Omental fat pad (tissue), 4 donors: ENCODE measurements around the gene PTMA. TPM values are rescaled to one million over a fixed set of nuclear protein-coding genes. Genes with fewer than 3 reads are reported as not detected.
A peak's percentile ranks its signal among the peaks of the same experiment; 100 is the strongest.

Source experiments
- ATAC-seq: fragments of 150-250 bp; one replicate; pipeline ENCODE4 v1.9.1; 2016; ENCODE audit warnings: mild to moderate bottlenecking, moderate library complexity; ENCODE audit not compliant: low FRiP score
- DNase-seq: peaks from one replicate; pipeline ENCODE4 v3.0.0-alpha.2; 2019; ENCODE audit warnings: low spot score
- total RNA-seq, 4 donors: library from RNA; depleted of rRNA; stranded (reverse); fragments of >200 nt; gene quantifications; one replicate each; pipeline ENCODE4 v1.1.0, GENCODE V29; 2016
- TF ChIP-seq, protein P1 (sequence below), 3 donors: fragments of 450-650 bp; IDR thresholded peaks; one replicate each; pipeline ENCODE4 v1.5.1; 2016 to 2017; ENCODE audit warnings: antibody characterized with exemption in 3 of 3, mild to moderate bottlenecking in 3 of 3, moderate library complexity in 2 of 3

Gene PTMA
- total RNA-seq, 4 donors from 2014 or later: 757 to 1,307 (median 926) TPM

DNA sequence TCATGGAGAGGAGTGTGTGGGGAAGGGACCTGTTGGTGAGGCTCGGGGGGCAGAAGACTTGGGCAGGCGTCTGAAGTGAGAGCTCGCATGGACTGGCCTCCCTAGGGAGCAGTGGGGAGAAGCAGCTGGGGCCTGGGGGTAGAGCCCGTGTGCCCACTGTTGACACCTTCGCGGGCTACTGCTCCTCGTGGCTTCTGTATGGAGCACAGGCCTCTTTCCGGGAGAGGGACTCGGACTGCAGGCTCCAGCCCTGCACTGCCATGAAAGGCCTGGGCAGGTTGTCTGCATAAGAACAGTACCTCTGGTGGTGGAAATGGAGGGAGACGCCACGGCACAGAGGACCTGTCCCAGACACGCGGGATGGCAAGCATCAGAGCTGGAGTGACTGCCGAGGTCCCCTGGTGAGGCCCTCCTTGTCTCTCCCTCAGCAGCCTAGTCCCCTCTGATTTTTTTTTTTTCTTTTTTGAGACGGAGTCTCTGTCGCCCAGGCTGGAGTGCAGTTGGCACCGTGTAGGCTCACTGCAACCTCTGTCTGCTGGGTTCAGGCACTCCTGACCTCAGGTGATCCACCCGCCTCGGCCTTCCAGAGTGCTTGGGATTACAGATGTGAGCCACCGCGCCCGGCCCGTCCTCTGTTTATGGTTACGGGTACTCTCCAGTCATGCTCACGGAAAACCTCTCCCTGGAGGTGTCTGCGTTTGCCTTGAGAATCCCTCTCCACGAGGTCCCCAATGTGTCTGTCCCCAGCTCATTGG, 44.7 kb upstream of the PTMA start:
- TF ChIP-seq, protein P1, sequence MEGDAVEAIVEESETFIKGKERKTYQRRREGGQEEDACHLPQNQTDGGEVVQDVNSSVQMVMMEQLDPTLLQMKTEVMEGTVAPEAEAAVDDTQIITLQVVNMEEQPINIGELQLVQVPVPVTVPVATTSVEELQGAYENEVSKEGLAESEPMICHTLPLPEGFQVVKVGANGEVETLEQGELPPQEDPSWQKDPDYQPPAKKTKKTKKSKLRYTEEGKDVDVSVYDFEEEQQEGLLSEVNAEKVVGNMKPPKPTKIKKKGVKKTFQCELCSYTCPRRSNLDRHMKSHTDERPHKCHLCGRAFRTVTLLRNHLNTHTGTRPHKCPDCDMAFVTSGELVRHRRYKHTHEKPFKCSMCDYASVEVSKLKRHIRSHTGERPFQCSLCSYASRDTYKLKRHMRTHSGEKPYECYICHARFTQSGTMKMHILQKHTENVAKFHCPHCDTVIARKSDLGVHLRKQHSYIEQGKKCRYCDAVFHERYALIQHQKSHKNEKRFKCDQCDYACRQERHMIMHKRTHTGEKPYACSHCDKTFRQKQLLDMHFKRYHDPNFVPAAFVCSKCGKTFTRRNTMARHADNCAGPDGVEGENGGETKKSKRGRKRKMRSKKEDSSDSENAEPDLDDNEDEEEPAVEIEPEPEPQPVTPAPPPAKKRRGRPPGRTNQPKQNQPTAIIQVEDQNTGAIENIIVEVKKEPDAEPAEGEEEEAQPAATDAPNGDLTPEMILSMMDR (IDR thresholded peaks at IDR 0.05): no peak
- ATAC-seq (no peak), DNase-seq (no peak)

DNA sequence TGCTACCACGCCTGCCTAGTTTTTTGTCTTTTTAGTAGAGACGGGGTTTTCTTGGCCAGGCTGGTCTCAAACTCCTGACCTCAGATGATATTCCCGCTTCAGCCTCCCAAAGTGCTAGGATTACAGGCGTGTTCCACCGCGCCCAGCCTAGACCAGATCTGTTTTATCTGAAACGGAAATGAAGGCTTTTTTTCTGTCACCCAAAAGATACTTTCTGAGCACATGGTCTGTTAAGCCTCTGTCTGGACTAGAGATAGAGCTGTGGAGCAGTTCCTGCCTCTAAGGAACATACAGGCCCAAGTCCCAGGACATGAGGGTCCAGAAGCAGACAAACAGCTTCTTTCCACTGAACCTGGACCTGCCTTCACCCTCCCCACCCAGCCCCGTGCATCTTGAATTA, 43.6 kb upstream of the PTMA start:
- DNase-seq (no peak), ATAC-seq (no peak)
- TF ChIP-seq, protein P1 (IDR thresholded peaks at IDR 0.05): no peak

DNA sequence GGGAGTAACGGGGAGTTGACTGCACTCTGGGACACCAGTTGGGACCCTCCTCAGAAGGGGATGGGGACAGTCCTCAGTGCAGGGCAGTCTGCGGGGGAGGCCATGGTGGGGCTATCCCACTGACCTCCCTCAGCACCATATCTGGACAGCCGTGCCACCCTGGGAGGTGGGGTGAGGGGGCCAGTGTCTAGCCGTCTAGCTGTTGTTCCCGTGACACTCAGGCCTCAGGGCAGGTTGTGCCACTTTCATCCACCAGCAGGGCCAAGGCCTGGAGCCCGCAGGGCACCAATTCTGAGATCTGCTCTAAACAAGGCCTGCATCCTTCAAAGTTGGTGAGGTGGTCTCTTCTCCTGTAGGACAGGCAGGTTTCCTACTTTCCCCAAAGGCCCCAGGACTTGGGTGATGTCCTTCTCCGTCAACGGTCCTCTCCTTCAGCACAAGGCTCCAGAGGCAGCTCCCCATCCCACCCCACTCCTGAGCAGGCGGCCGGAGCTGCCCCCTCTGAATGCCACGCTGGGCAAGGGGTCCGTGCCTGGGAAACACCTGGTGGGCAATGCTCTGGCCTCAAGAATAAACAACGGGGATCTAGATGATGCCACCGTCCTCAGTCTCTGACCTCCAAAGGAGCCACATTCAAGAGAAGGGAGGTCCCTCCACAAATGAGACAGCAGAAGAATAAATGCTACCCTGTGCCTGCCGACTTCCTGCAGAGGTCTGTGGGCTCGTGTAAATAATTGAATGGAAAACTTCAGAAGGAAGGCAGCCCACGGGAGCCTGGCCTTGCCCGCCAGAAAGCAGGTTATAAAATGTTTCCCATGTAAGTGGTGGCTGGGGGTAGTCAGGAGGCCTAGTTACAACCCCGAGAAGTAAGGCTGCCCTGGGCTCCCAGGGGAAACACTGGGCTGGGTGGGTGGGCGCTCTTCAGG, 42.8 kb upstream of the PTMA start:
- DNase-seq (no peak), ATAC-seq (no peak)
- TF ChIP-seq, protein P1 (IDR thresholded peaks at IDR 0.05): no peak

DNA sequence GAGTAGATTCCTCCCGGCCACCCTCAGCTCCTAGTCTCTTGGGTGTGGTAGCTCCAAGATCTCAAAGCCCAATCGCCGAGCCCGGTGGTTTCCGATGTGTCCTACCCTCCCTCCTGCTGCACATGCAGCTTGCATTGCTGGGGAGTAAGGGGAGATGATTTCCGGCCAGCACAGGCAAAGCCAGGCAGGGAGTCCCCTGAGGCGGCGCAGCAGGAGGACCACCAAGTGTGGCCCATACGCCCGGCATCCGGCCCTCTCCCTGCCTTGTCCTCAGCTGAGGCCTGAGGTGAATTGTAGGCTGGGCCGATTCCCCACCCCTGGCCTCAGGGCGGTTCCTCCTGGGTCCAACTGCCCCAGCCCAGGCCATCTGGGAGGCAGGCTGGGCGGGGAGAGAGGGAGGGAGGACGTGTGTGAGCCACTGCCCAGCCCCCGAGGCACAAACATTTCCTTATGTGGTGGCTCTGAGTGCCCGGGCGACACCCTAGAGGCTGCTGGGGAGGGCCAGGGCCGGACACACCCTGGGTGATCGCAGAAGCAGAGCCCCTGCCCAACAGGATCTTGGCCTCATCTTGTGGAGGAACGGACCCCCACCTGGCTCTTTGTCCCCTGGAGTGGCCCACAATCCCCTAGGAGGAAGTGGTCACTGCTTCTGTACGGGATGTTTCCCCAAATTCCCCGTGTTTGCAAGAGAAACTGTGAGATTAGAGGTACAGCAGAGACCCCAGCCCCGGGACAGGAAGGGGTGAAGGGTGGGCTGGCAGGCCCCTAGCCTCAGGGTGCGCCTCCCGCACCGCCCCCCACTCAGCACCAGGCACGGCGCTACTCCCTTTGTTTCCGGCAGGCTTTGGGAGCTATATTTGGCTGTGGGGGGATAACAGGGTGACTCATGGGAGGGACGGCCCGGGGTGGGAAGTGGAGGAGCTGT, 41.9 kb upstream of the PTMA start:
- peak; percentile 75 for ATAC-seq
- TF ChIP-seq, protein P1 (IDR thresholded peaks at IDR 0.05): no peak
- DNase-seq: peak; percentile 50

DNA sequence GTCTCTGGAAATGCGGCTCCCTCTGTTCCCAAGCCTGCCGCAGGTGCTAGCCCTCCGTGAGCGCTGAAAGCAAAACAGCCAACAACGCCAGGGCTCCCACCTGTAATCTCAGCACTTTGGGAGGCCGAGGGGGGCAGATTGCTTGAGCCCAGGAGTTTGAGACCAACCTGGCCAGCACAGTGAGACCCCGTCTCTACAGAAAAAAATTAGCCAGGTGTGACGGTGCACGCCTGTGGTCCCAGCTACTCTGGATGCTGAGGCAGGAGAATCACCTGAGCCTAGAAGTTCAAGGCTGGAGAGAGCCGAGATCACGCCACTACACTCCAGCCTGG, 41.3 kb upstream of the PTMA start:
- DNase-seq: no peak
- no peak for ATAC-seq
- TF ChIP-seq, protein P1 (IDR thresholded peaks at IDR 0.05): no peak

DNA sequence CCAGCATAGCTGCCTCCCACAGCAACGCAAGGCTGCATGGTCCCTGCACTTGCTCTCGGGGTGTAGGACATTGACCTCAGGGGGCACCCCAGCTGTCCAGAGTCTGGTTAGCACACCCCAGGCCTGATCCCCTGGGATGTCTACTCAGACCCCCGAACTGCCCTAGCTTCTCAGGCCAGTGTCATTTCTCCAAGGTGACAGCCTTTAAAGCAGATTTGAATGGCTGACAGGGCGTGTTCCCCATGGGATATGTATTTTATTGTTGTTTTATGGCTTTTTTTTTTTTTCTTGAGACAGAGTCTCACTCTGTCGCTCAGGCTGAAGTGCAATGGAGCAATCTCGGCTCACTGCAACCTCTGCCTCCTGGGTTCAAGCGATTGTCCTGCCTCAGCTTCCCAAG, 40.8 kb upstream of the PTMA start:
- ATAC-seq (no peak), DNase-seq (no peak)
- TF ChIP-seq, protein P1 (IDR thresholded peaks at IDR 0.05): no peak
